GM20000 (cell line): ENCODE results near the gene SUN5.
"Not testable (repeated sequence)": the region's sequence is repeated elsewhere in the genome, so short reads cannot be mapped to it uniquely, and the experiment has no call there.

Experiments used
- DNase-seq: peaks from one replicate; pipeline ENCODE4 v3.0.0; 2012; ENCODE audit warnings: low spot score
- TF ChIP-seq, protein P1 (sequence below): IDR thresholded peaks from 2 replicates; pipeline ENCODE4 v1.5.1; 2012; ENCODE audit warnings: mild to moderate bottlenecking, control low read depth; ENCODE audit errors: extremely low read depth, missing control alignments

Gene SUN5

GRCh38 chr20:32960222-32960518, 44.1 kb downstream of the SUN5 start:
- DNase-seq = no peak
- TF ChIP-seq, protein P1, sequence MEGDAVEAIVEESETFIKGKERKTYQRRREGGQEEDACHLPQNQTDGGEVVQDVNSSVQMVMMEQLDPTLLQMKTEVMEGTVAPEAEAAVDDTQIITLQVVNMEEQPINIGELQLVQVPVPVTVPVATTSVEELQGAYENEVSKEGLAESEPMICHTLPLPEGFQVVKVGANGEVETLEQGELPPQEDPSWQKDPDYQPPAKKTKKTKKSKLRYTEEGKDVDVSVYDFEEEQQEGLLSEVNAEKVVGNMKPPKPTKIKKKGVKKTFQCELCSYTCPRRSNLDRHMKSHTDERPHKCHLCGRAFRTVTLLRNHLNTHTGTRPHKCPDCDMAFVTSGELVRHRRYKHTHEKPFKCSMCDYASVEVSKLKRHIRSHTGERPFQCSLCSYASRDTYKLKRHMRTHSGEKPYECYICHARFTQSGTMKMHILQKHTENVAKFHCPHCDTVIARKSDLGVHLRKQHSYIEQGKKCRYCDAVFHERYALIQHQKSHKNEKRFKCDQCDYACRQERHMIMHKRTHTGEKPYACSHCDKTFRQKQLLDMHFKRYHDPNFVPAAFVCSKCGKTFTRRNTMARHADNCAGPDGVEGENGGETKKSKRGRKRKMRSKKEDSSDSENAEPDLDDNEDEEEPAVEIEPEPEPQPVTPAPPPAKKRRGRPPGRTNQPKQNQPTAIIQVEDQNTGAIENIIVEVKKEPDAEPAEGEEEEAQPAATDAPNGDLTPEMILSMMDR = no peak

GRCh38 chr20:32959351-32960221, 44.6 kb downstream of the SUN5 start:
- TF ChIP-seq, protein P1 = no peak
- DNase-seq = no peak

DNA sequence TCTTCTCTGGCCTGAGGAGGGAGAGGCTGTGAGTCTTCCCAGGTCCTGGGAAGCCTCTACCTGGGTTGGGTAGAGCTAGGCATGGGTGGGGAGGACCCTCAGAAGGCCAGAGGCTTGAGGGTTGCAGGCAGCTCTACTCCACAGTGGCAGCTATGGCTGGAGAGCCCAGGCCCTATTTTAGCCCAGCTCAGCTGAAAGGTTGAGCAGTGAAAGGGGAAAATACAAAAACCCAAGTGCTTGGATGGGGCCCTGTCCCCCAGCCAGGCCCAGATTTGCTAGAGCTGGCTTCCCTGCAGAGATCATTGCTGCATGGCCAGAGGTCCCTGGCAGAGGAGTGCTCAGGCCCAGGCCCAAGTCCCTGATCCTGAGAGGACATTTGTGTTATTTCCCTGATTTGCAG, 45.7 kb downstream of the SUN5 start:
- no peak for DNase-seq
- TF ChIP-seq, protein P1 = no peak

- DNase-seq = no peak
- TF ChIP-seq, protein P1 = no peak
Observed at GRCh38 chr20:32957459-32957858, 46.8 kb downstream of the SUN5 start.

- not testable (repeated sequence) for DNase-seq
Observed at GRCh38 chr20:32950539-32950938, 53.7 kb downstream of the SUN5 start.

DNA sequence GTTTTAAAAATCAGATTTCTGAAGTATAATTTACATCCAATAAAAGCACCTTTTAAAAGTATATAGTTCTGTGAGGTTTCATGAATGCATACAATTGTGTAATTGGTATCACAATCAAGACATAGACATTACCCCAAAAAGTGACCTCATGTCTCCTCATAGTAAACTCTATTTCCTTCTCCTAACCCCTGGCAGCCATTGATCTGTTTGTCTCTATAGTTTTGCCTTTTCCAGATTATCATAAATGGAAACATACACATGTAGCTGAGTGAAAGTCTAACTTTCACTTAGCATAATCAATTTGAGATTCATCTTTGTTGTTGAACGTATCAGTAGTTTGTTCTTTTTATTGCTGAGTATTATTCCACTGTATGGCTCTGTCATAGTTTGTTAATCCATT, 57.6 kb downstream of the SUN5 start:
- TF ChIP-seq, protein P1 = no peak
- no peak for DNase-seq

DNA sequence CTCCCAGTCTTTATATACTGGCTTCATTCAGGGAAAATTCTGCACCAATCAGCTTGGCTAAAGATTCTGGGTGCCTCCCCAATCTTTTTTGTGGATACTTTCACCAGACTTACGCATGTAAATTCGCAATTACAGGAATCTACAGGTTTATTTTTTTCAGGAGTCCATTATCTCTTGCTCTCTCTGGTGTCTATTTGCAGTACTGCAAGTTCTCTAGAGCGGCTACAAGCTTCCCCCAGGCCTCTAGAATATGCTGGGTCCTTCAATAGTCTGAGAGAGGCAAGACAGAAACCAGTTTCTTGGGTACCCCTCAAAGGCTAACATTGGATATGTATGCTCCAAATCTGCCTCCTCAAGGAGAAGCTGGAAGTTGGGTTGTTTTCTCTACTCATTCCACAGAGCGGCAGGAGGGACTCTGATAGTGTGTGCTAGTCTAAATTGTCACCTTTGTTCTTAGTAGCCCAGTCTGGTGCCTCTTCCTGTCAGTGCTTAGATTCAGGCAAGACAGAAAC, 58.5 kb downstream of the SUN5 start:
- TF ChIP-seq, protein P1 = peak; percentile 21
- peak; percentile 38 for DNase-seq
